GM12878 (cell line): Measurements from ENCODE around the gene NET1. TPM values are rescaled to one million over a fixed set of nuclear protein-coding genes. Genes with fewer than 3 reads are reported as not detected.

Experiments used
- ATAC-seq: fragments of 200-7000 bp; cut with Tn5 transposase; 3 replicates; pipeline ENCODE4 v1.9.1; 2020; ENCODE audit warnings: mild to moderate bottlenecking, moderate library complexity
- BruUV-seq: library from RNA; stranded (reverse); fragments of 400-500 nt; replicated peaks from 2 replicates; lab custom pipeline; 2021; lab: Mats Ljungman, UMichigan
- CTCF ChIA-PET: fragments of 300-600 bp; sonication (Branson Sonifier 250); formaldehyde crosslinking; extraction: SDS; loops from one replicate; lab custom pipeline; 2021; ENCODE audit warnings: inconsistent platforms; lab: Yijun Ruan, JAX
- POLR2A ChIA-PET: fragments of 350-600 bp; formaldehyde crosslinking; extraction: SDS; loops from one replicate; lab custom pipeline; 2021; ENCODE audit warnings: inconsistent platforms; lab: Charles Lee
- RAD21 ChIA-PET: fragments of 300-600 bp; sonication (Branson Sonifier 250); formaldehyde crosslinking; loops from one replicate; lab custom pipeline; 2023; ENCODE audit warnings: antibody characterized with exemption; ENCODE audit not compliant: unreplicated experiment; lab: Charles Lee
- SMC1A ChIA-PET: fragments of 300-600 bp; sonication (Branson Sonifier 250); formaldehyde crosslinking; loops from one replicate; lab custom pipeline; 2023; ENCODE audit not compliant: unreplicated experiment, uncharacterized antibody; lab: Charles Lee
- DNase-seq: peaks from one replicate; pipeline ENCODE4 v3.0.0-alpha.2; 2011; ENCODE audit warnings: low read depth, low spot score
- FAIRE-seq: peaks from 3 replicates; lab custom pipeline; 2011; peaks lifted over from hg19 to GRCh38; lab: Jason Lieb, UNC
- H2AFZ ChIP-seq: 2 replicates; pipeline ENCODE4 v1.6.0; 2011; ENCODE audit warnings: low read depth, low read length, control low read depth; ENCODE audit not compliant: control insufficient read depth
- H3K27ac ChIP-seq: 2 replicates; pipeline ENCODE4 v1.5.1; 2011; ENCODE audit warnings: control low read depth; ENCODE audit not compliant: control insufficient read depth, insufficient read depth
- H3K27me3 ChIP-seq, 2 experiments: replicated peaks in 1 of 2; 2 replicates each; pipeline versions ENCODE4 v1.6.0 to v1.6.1; 2011; ENCODE audit warnings: low read length in 1 of 2; ENCODE audit not compliant: control insufficient read depth in 2 of 2, insufficient read depth in 2 of 2
- H3K36me3 ChIP-seq, 2 experiments: 2 replicates each; pipeline ENCODE4 v1.5.1; 2011; ENCODE audit warnings: low read length in 1 of 2; ENCODE audit not compliant: control insufficient read depth in 2 of 2, insufficient read depth in 2 of 2
- H3K4me1 ChIP-seq: 2 replicates; pipeline ENCODE4 v1.6.1; 2011; ENCODE audit warnings: mild to moderate bottlenecking, low read length, moderate library complexity, mixed read lengths; ENCODE audit not compliant: control insufficient read depth, insufficient read depth
- H3K4me2 ChIP-seq: 2 replicates; pipeline ENCODE4 v1.6.0; 2011; ENCODE audit warnings: control low read depth; ENCODE audit not compliant: control insufficient read depth, insufficient read depth
- H3K4me3 ChIP-seq: fragments of 200-600 bp; sonication (generic); 2 replicates; pipeline ENCODE4 v1.5.1; 2016
- H3K79me2 ChIP-seq: 2 replicates; pipeline ENCODE4 v1.6.0; 2011; ENCODE audit warnings: low read length; ENCODE audit not compliant: control insufficient read depth, insufficient read depth
- H3K9ac ChIP-seq: 2 replicates; pipeline ENCODE4 v1.8.0; 2011; ENCODE audit warnings: low read length, control low read depth, mixed read lengths; ENCODE audit not compliant: control insufficient read depth, insufficient read depth
- H3K9me3 ChIP-seq: replicated peaks from 3 replicates; pipeline ENCODE4 v1.5.1; 2011; ENCODE audit warnings: mild to moderate bottlenecking, low read length; ENCODE audit not compliant: control insufficient read depth, insufficient read depth
- H4K20me1 ChIP-seq: 2 replicates; pipeline ENCODE4 v1.6.0; 2011; ENCODE audit not compliant: control insufficient read depth, insufficient read depth
- CBX3 ChIP-seq: fragments of 200-600 bp; sonication (generic); IDR thresholded peaks from 2 replicates; pipeline ENCODE4 v1.6.1; 2016; ENCODE audit warnings: low read depth, borderline replicate concordance
- EED ChIP-seq: sonication (generic); IDR thresholded peaks from 2 replicates; pipeline ENCODE4 v1.6.1; 2016; ENCODE audit warnings: antibody characterized with exemption, low read depth
- EZH2 ChIP-seq: IDR thresholded peaks from 2 replicates; pipeline ENCODE4 v1.6.1; 2012; ENCODE audit warnings: low read depth, mild to moderate bottlenecking, control low read depth, inconsistent platforms, low read length, borderline replicate concordance; ENCODE audit not compliant: control insufficient read depth
- FOXM1 ChIP-seq: IDR thresholded peaks from 2 replicates; pipeline ENCODE4 v1.6.1; 2012; ENCODE audit warnings: low read depth, mild to moderate bottlenecking, inconsistent platforms, low read length, moderate library complexity
- GATAD2B ChIP-seq: fragments of 450-650 bp; conservative IDR thresholded peaks from 2 replicates; pipeline ENCODE4 v1.6.1; 2017; ENCODE audit warnings: low read depth, mild to moderate bottlenecking, moderate library complexity
- HDAC2 ChIP-seq: fragments of 200-600 bp; sonication (generic); IDR thresholded peaks from 2 replicates; pipeline ENCODE4 v1.6.1; 2017
- KDM1A ChIP-seq: fragments of 200-600 bp; sonication (generic); IDR thresholded peaks from 2 replicates; pipeline ENCODE4 v1.6.1; 2016; ENCODE audit warnings: borderline replicate concordance
- MYB ChIP-seq: fragments of 150-350 bp; IDR thresholded peaks from 2 replicates; pipeline ENCODE4 v1.6.1; 2014; ENCODE audit warnings: mild to moderate bottlenecking, low read depth, low read length, borderline replicate concordance
- NFIC ChIP-seq: IDR thresholded peaks from 2 replicates; pipeline ENCODE4 v1.6.1; 2012; ENCODE audit warnings: low read depth, mild to moderate bottlenecking, inconsistent platforms, low read length, moderate library complexity
- NFYA ChIP-seq: IDR thresholded peaks from 2 replicates; pipeline ENCODE4 v1.6.1; 2011; ENCODE audit warnings: low read depth, mild to moderate bottlenecking, low read length, improper control_type of control experiment, borderline replicate concordance
- NRF1 ChIP-seq: conservative IDR thresholded peaks from 2 replicates; pipeline ENCODE4 v1.6.1; 2011; ENCODE audit warnings: mild to moderate bottlenecking, low read depth, low read length, improper control_type of control experiment
- REST ChIP-seq: IDR thresholded peaks from 2 replicates; pipeline ENCODE4 v1.6.1; 2012; ENCODE audit warnings: mild to moderate bottlenecking, low read depth, low read length
- RFX5 ChIP-seq: IDR thresholded peaks from 2 replicates; pipeline ENCODE4 v1.6.1; 2011; ENCODE audit warnings: low read depth, low read length, improper control_type of control experiment
- SREBF1 ChIP-seq: IDR thresholded peaks from 2 replicates; pipeline ENCODE4 v1.6.1; 2012; ENCODE audit warnings: mild to moderate bottlenecking, low read length
- SREBF2 ChIP-seq: IDR thresholded peaks from 2 replicates; pipeline ENCODE4 v1.6.1; 2012; ENCODE audit warnings: mild to moderate bottlenecking, low read length
- ZBED1 ChIP-seq: IDR thresholded peaks from 2 replicates; pipeline ENCODE4 v1.6.1; 2016; ENCODE audit warnings: borderline replicate concordance
- ZBTB40 ChIP-seq: fragments of 450-650 bp; IDR thresholded peaks from 2 replicates; pipeline ENCODE4 v1.6.1; 2016; ENCODE audit warnings: mild to moderate bottlenecking, moderate library complexity, borderline replicate concordance
- ZNF274 ChIP-seq: IDR thresholded peaks from one replicate; pipeline ENCODE4 v1.8.0; 2011; ENCODE audit not compliant: insufficient read length, insufficient read depth
- ZZZ3 ChIP-seq: IDR thresholded peaks from 2 replicates; pipeline ENCODE4 v1.6.1; 2011; ENCODE audit warnings: low read depth; ENCODE audit not compliant: control insufficient read depth, insufficient read length
- WGBS: methylation state at CpG from one replicate; pipeline ENCODE4 v1.1.6; 2016; ENCODE audit warnings: low lambda C conversion rate; ENCODE audit not compliant: insufficient replicate concordance, insufficient coverage; ENCODE audit errors: missing lambda C conversion rate; 5-methylcytosine and 5-hydroxymethylcytosine counted together
- in situ Hi-C: fragments of 300-500 bp; cut with MboI; formaldehyde crosslinking; loops from 9 replicates; pipeline ENCODE4 v1.14.3; 2018; ENCODE audit warnings: mixed read lengths
- intact Hi-C: fragments of 100-400 bp; cut with micrococcal nuclease; formaldehyde crosslinking; loops from one replicate; pipeline ENCODE4 v1.14.2; 2022; ENCODE audit not compliant: unreplicated experiment
- polyA plus RNA-seq, 11 experiments: library from polyadenylated mRNA; depleted of rRNA in 4 of 11; unstranded in 6 of 11; stranded (reverse) in 5 of 11; fragments of >200 nt; fragmentation: Nextera tagmentation in 4 of 11; fragmentation: Illumina TruSeq in 1 of 11; extraction: Ambion mirVana in 4 of 11; extraction: Trizol in 1 of 11; gene quantifications; 1 replicate in 1 of 11; 2 replicates in 10 of 11; pipeline versions ENCODE4 v1.2.1 to v1.2.3, GENCODE V29; 2011 to 2016; ENCODE audit warnings: inconsistent platforms in 2 of 11, missing spikeins in 2 of 11, low read depth in 1 of 11
- total RNA-seq, 4 experiments: library from RNA; depleted of rRNA in 3 of 4; stranded (reverse); fragments of >200 nt in 3 of 4; fragmentation: Illumina TruSeq in 1 of 4; extraction: Trizol in 1 of 4; gene quantifications; 2 replicates each; pipeline versions ENCODE4 v1.2.1 to v1.2.3, GENCODE V29; 2013 to 2021

The NET1 gene
- total and polyA plus RNA-seq, 10 of the 15 experiments (the other 5 are each of a cell fraction or from before 2014, with no cell fraction given): 6.5 to 22.7 (median 18.4) TPM

- no peaks in the 10 kb centered on the region for H3K27me3 ChIP-seq
- 97% methylated on average over 3 of the region's 3 CpGs for WGBS
- no peak overlapping the region for H3K27ac ChIP-seq
- intact Hi-C loops: loop anchor here (2.0 kb wide), 1 partner anchor 587 kb away; no protein-coding TSS in a partner anchor
- RAD21 ChIA-PET: interaction anchor here (0.8 to 2.7 kb wide), 5 partner anchors 114 to 620 kb away, joined by 3 to 25 read pairs (median 5); no protein-coding TSS in a partner anchor
- SMC1A ChIA-PET: interaction anchor here (0.9 to 5.0 kb wide), 12 partner anchors 8 to 621 kb away, joined by 3 to 33 read pairs (median 5); no protein-coding TSS in a partner anchor
- no peak overlapping the region for H3K4me2 ChIP-seq
- in situ Hi-C loops: no loop called here
- no peaks in the 10 kb centered on the region for H3K79me2 ChIP-seq
- no peak for ATAC-seq
- no peak overlapping the region for H3K4me3 ChIP-seq
- CTCF ChIA-PET: interaction anchor here (0.6 to 18.0 kb wide), 21 partner anchors 8 to 621 kb away, joined by 3 to 535 read pairs (median 6); partner anchors contain the start of gene TUBAL3
- POLR2A ChIA-PET: no interaction called here
- no TSS peak for BruUV-seq
- no peak for FAIRE-seq
- 0 out of 2 replicates have a peak, but pooled peaks cover 2% of the 10 kb centered on the region for H4K20me1 ChIP-seq
- no peak overlapping the region for H2AFZ ChIP-seq
- H3K9me3 ChIP-seq: no peaks in the 10 kb centered on the region
- H3K36me3 ChIP-seq: no peaks in the 10 kb centered on the region; a peak in 1 of 4 replicates
- no peak for DNase-seq
- TF ChIP-seq RFX5: no peak
- no peak for TF ChIP-seq NFYA
- TF ChIP-seq MYB: no peak
- no peak for TF ChIP-seq GATAD2B
- TF ChIP-seq NRF1: no peak
- no peak for TF ChIP-seq SREBF2
- no peak for TF ChIP-seq REST
- TF ChIP-seq ZBTB40: no peak
- TF ChIP-seq EED: no peak
- TF ChIP-seq HDAC2: no peak
- no peak for TF ChIP-seq FOXM1
- no peak for TF ChIP-seq KDM1A
- TF ChIP-seq ZNF274: no peak
- no peak for TF ChIP-seq ZZZ3
- TF ChIP-seq ZBED1: no peak
- TF ChIP-seq NFIC: no peak
- TF ChIP-seq EZH2: no peak
- TF ChIP-seq SREBF1: no peak
- no peak for TF ChIP-seq CBX3
- no peaks in the 10 kb centered on the region for H3K4me1 ChIP-seq
- H3K9ac ChIP-seq: no peak overlapping the region
These were observed 23.0 kb downstream of the NET1 start for GRCh38 chr10:5435328-5435727.
